Measurements from ENCODE around the gene DCBLD2. TPM values are rescaled to one million over a fixed set of nuclear protein-coding genes. Genes with fewer than 3 reads are reported as not detected.

Gene DCBLD2
- total and polyA plus RNA-seq, 2 experiments from 2014 or later: 16.8 to 27.9 TPM

GRCh38 chr3:98856724-98857123 is 44.8 kb downstream of the DCBLD2 start:
- H3K27ac ChIP-seq: no peak overlapping the region
- no peaks in the 10 kb centered on the region for H3K36me3 ChIP-seq (replicated peaks; ENCODE audit: insufficient read depth, low read depth)
- no peaks in the 10 kb centered on the region for H3K27me3 ChIP-seq
- H3K79me2 ChIP-seq: peaks cover 5% of the 10 kb centered on the region
- no peak for TF ChIP-seq EZH2 (IDR thresholded peaks at IDR 0.05; ENCODE audit: borderline replicate concordance)
- no peak for TF ChIP-seq CTCF (IDR thresholded peaks at IDR 0.05; ENCODE audit: poor library complexity)
- no peak for TF ChIP-seq EZH2phosphoT487 (IDR thresholded peaks at IDR 0.05; ENCODE audit: low read depth, severe bottlenecking, unreplicated experiment)
- no peak overlapping the region for H2AFZ ChIP-seq
- H3K4me3 ChIP-seq: no peak overlapping the region
- H3K9me3 ChIP-seq (ENCODE audit: low read depth): peaks cover 7% of the 10 kb centered on the region
- no peaks in the 10 kb centered on the region for H3K4me1 ChIP-seq (ENCODE audit: insufficient read depth)
- H3K9me2 ChIP-seq (replicated peaks; ENCODE audit: insufficient read depth): no peaks in the 10 kb centered on the region
- no peak for DNase-seq (ENCODE audit: low spot score)
- no peaks in the 10 kb centered on the region for H4K20me1 ChIP-seq (ENCODE audit: insufficient read depth, poor library complexity, severe bottlenecking)
- WGBS (ENCODE audit: low lambda C conversion rate, missing lambda C conversion rate): 96% methylated on average over 8 of the region's 8 CpGs
- H3K4me2 ChIP-seq: no peak overlapping the region

DNA sequence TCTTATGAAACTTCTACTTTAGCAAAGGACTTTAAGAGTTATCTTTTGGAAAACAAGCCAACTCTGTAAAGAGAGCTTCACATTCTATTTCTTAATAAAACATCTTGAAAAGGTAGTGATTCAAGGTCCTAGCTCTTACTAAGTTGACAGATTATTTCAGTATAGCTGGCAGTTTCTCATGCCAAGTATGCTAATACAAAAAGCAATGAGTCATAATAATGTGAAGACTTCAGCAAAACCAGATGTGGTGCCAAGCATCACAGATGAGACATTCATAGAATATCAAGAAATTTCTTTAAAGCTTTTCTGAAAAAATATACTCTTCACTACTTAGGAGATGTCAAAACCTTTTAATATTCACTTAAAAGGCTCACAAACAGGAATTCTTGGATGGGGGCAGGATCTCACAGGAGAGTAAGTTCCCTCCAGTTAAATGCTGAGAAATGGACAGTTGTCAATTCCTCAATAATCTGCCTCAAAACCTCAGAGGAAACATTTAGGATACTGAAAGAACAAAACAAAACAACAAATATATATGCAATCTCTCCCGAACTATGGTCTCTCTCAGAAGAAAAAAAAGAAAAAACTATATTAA is 45.6 kb downstream of the DCBLD2 start:
- 95% methylated on average over 1 of the region's 1 CpG for WGBS (ENCODE audit: low lambda C conversion rate, missing lambda C conversion rate)
- Histone ChIP-seq H3K4me1 (ENCODE audit: insufficient read depth) (no peaks in the 10 kb centered on the region), H3K9me3 (ENCODE audit: low read depth) (peaks cover 7% of the 10 kb centered on the region), H3K79me2 (peaks cover 5% of the 10 kb centered on the region), H4K20me1 (ENCODE audit: insufficient read depth, poor library complexity, severe bottlenecking) (no peaks in the 10 kb centered on the region), H3K4me2 (no peak overlapping the region), H2AFZ (no peak overlapping the region), H3K9me2 (replicated peaks; ENCODE audit: insufficient read depth) (no peaks in the 10 kb centered on the region), H3K27ac (no peak overlapping the region), H3K36me3 (replicated peaks; ENCODE audit: insufficient read depth, low read depth) (no peaks in the 10 kb centered on the region), H3K27me3 (no peaks in the 10 kb centered on the region), H3K4me3 (no peak overlapping the region)
- no peak for TF ChIP-seq EZH2phosphoT487 (IDR thresholded peaks at IDR 0.05; ENCODE audit: low read depth, severe bottlenecking, unreplicated experiment)
- TF ChIP-seq EZH2 (IDR thresholded peaks at IDR 0.05; ENCODE audit: borderline replicate concordance): no peak
- TF ChIP-seq CTCF (IDR thresholded peaks at IDR 0.05; ENCODE audit: poor library complexity): no peak
- DNase-seq (ENCODE audit: low spot score): no peak

GRCh38 chr3:98848108-98848507 is 53.4 kb downstream of the DCBLD2 start:
- no peaks in the 10 kb centered on the region for H3K4me1 ChIP-seq (ENCODE audit: insufficient read depth)
- no peaks in the 10 kb centered on the region for H4K20me1 ChIP-seq (ENCODE audit: insufficient read depth, poor library complexity, severe bottlenecking)
- no peak overlapping the region for H3K27ac ChIP-seq
- H3K79me2 ChIP-seq: no peaks in the 10 kb centered on the region
- H3K4me3 ChIP-seq: no peak overlapping the region
- no peak overlapping the region for H3K4me2 ChIP-seq
- H3K9me3 ChIP-seq (ENCODE audit: low read depth): no peaks in the 10 kb centered on the region
- WGBS (ENCODE audit: low lambda C conversion rate, missing lambda C conversion rate): 92% methylated on average over 1 of the region's 1 CpG
- no peaks in the 10 kb centered on the region for H3K27me3 ChIP-seq
- no peak overlapping the region for H2AFZ ChIP-seq
- H3K36me3 ChIP-seq (replicated peaks; ENCODE audit: insufficient read depth, low read depth): no peaks in the 10 kb centered on the region
- no peak for DNase-seq (ENCODE audit: low spot score)
- no peak for TF ChIP-seq EZH2phosphoT487 (IDR thresholded peaks at IDR 0.05; ENCODE audit: low read depth, severe bottlenecking, unreplicated experiment)
- no peak for TF ChIP-seq CTCF (IDR thresholded peaks at IDR 0.05; ENCODE audit: poor library complexity)
- TF ChIP-seq EZH2 (IDR thresholded peaks at IDR 0.05; ENCODE audit: borderline replicate concordance): no peak
- no peaks in the 10 kb centered on the region for H3K9me2 ChIP-seq (replicated peaks; ENCODE audit: insufficient read depth)

GRCh38 chr3:98846101-98846500 is 55.4 kb downstream of the DCBLD2 start:
- no peak overlapping the region for H3K4me2 ChIP-seq
- no peaks in the 10 kb centered on the region for H3K79me2 ChIP-seq
- no peaks in the 10 kb centered on the region for H3K9me2 ChIP-seq (replicated peaks; ENCODE audit: insufficient read depth)
- H3K4me3 ChIP-seq: no peak overlapping the region
- no peak overlapping the region for H3K27ac ChIP-seq
- no peaks in the 10 kb centered on the region for H3K9me3 ChIP-seq (ENCODE audit: low read depth)
- no peaks in the 10 kb centered on the region for H3K27me3 ChIP-seq
- TF ChIP-seq CTCF (IDR thresholded peaks at IDR 0.05; ENCODE audit: poor library complexity) (no peak), EZH2phosphoT487 (IDR thresholded peaks at IDR 0.05; ENCODE audit: low read depth, severe bottlenecking, unreplicated experiment) (no peak), EZH2 (IDR thresholded peaks at IDR 0.05; ENCODE audit: borderline replicate concordance) (no peak)
- no peaks in the 10 kb centered on the region for H4K20me1 ChIP-seq (ENCODE audit: insufficient read depth, poor library complexity, severe bottlenecking)
- H2AFZ ChIP-seq: no peak overlapping the region
- DNase-seq (ENCODE audit: low spot score): no peak
- no peaks in the 10 kb centered on the region for H3K4me1 ChIP-seq (ENCODE audit: insufficient read depth)
- no peaks in the 10 kb centered on the region for H3K36me3 ChIP-seq (replicated peaks; ENCODE audit: insufficient read depth, low read depth)

All from hepatocyte (in vitro differentiated cells).